Karpas-422 (cell line): ENCODE measurements around the gene CREB3L4. TPM values are rescaled to one million over a fixed set of nuclear protein-coding genes. Genes with fewer than 3 reads are reported as not detected.

ENCODE experiments used
- DNase-seq: peaks from one replicate; pipeline ENCODE4 v3.0.0-alpha.2; 2015
- H2AFZ ChIP-seq: fragments of 200-600 bp; sonication (generic); 2 replicates; pipeline ENCODE4 v1.6.1; 2014; ENCODE audit warnings: antibody characterized with exemption, low read length, mixed read lengths
- H3K27ac ChIP-seq: fragments of 200-600 bp; sonication (generic); 2 replicates; pipeline ENCODE4 v1.5.1; 2014; ENCODE audit warnings: mild to moderate bottlenecking, low read length, moderate library complexity
- H3K27me3 ChIP-seq: fragments of 200-600 bp; sonication (generic); 2 replicates; pipeline ENCODE4 v1.6.1; 2014; ENCODE audit warnings: low read length, mixed read lengths
- H3K36me3 ChIP-seq: fragments of 200-600 bp; sonication (generic); 2 replicates; pipeline ENCODE4 v1.6.1; 2014; ENCODE audit warnings: low read length, mixed read lengths; ENCODE audit not compliant: insufficient read depth
- H3K4me1 ChIP-seq: fragments of 200-600 bp; sonication (generic); 2 replicates; pipeline ENCODE4 v1.6.1; 2014; ENCODE audit warnings: mild to moderate bottlenecking, low read length, mixed read lengths
- H3K4me2 ChIP-seq: fragments of 200-600 bp; sonication (generic); 2 replicates; pipeline ENCODE4 v1.6.1; 2014; ENCODE audit warnings: low read length, low read depth, mild to moderate bottlenecking; ENCODE audit not compliant: poor library complexity, severe bottlenecking
- H3K4me3 ChIP-seq: fragments of 200-600 bp; sonication (generic); 2 replicates; pipeline ENCODE4 v1.5.1; 2014; ENCODE audit warnings: mild to moderate bottlenecking, antibody characterized with exemption, low read length, mixed read lengths
- H3K79me2 ChIP-seq: fragments of 200-600 bp; sonication (generic); 2 replicates; pipeline ENCODE4 v1.6.1; 2014; ENCODE audit warnings: mild to moderate bottlenecking, low read length, mixed read lengths
- H3K9ac ChIP-seq: fragments of 200-600 bp; sonication (generic); 2 replicates; pipeline ENCODE4 v1.6.0; 2014; ENCODE audit warnings: low read length
- H3K9me2 ChIP-seq: fragments of 200-600 bp; sonication (generic), shearing (Covaris generic); replicated peaks from 2 replicates; pipeline ENCODE4 v1.6.0; 2014; ENCODE audit warnings: mild to moderate bottlenecking, low read length, moderate library complexity; ENCODE audit not compliant: insufficient read depth
- H3K9me3 ChIP-seq: fragments of 300-700, 200-600 bp; sonication (generic); 2 replicates; pipeline ENCODE4 v1.6.1; 2014; ENCODE audit warnings: low read length, mixed read lengths
- H4K20me1 ChIP-seq: fragments of 200-600 bp; sonication (generic); 2 replicates; pipeline ENCODE4 v1.6.1; 2014; ENCODE audit warnings: mild to moderate bottlenecking, antibody characterized with exemption, low read length, low read depth; ENCODE audit not compliant: insufficient read depth
- total RNA-seq: library from RNA; depleted of rRNA; stranded (reverse); fragments of >200 nt; shearing (Covaris generic); gene quantifications from 2 replicates; pipeline ENCODE4 v1.2.3, GENCODE V29; 2014; ENCODE audit warnings: low replicate concordance; rRNA removed

The CREB3L4 gene, protein sequence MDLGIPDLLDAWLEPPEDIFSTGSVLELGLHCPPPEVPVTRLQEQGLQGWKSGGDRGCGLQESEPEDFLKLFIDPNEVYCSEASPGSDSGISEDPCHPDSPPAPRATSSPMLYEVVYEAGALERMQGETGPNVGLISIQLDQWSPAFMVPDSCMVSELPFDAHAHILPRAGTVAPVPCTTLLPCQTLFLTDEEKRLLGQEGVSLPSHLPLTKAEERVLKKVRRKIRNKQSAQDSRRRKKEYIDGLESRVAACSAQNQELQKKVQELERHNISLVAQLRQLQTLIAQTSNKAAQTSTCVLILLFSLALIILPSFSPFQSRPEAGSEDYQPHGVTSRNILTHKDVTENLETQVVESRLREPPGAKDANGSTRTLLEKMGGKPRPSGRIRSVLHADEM
- total RNA-seq: 22.2 and 44.0 TPM in 2 replicates

DNA sequence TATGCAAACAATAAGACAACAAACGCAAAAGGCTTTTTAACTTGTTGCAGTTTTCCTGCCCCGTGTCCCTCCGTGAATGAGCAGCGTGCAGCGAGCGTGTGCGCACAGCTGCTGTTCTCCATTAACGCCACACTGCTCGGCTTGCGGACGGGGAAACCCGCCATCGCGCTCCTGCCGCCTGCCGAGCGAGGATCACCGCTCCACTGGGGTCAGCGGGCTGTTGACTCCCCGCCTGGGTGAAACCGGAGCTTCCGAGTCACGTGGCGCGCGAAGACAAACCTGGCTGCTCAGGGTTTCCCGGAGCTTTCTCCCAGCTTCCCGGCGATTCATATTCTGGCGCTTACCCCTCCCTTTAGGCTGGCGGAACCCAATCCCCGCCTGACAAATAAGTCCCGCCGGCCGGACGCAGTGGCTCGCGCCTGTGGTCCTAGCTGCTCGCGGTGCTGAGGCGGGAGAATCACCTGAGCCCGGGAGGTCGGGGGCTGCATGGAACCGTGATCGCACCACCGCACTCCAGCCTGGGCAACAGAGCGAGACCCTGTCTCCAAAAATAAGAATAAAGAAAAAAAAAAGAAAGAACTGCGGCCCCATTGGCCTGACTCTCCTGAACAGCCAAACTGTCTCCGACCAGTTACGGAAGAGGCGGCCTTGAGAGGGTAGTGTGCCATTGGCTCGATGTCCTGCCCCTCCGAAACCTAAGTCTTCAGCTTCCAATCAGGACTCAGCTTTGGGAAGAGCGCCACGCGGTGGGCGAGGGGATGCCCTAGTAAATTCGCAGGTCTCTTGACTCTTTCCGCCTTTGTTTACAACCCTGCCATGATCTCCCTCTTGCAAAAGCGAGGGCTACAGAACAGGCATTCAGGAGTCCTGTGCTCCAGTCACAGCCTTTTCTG lies at the start of gene CREB3L4:
Gene CREB3L4, plus strand, starts transcription at position 796 of the 893 bp plus-strand sequence. CDS start 624 bp downstream, outside the sequence.
- H3K27ac ChIP-seq: peak within 1 kb of the TSS; percentile 87
- H3K4me2 ChIP-seq: peak within 1 kb of the TSS; percentile 99
- H4K20me1 ChIP-seq: no peaks in the 10 kb centered on the region
- peak; percentile 99 for DNase-seq
- H3K36me3 ChIP-seq: no peaks in the 10 kb centered on the region
- H3K9me2 ChIP-seq: no peaks in the 10 kb centered on the region
- peak within 1 kb of the TSS; percentile 92 for H3K9ac ChIP-seq
- H3K9me3 ChIP-seq: no peaks in the 10 kb centered on the region
- H3K4me1 ChIP-seq: peaks cover 43% of the 10 kb centered on the region
- no peaks in the 10 kb centered on the region for H3K27me3 ChIP-seq
- peak within 1 kb of the TSS; percentile 54; the same call in 1 of the 2 replicates for H2AFZ ChIP-seq
- H3K79me2 ChIP-seq: peaks cover 28% of the 10 kb centered on the region
- peak within 1 kb of the TSS; percentile 83 for H3K4me3 ChIP-seq

DNA sequence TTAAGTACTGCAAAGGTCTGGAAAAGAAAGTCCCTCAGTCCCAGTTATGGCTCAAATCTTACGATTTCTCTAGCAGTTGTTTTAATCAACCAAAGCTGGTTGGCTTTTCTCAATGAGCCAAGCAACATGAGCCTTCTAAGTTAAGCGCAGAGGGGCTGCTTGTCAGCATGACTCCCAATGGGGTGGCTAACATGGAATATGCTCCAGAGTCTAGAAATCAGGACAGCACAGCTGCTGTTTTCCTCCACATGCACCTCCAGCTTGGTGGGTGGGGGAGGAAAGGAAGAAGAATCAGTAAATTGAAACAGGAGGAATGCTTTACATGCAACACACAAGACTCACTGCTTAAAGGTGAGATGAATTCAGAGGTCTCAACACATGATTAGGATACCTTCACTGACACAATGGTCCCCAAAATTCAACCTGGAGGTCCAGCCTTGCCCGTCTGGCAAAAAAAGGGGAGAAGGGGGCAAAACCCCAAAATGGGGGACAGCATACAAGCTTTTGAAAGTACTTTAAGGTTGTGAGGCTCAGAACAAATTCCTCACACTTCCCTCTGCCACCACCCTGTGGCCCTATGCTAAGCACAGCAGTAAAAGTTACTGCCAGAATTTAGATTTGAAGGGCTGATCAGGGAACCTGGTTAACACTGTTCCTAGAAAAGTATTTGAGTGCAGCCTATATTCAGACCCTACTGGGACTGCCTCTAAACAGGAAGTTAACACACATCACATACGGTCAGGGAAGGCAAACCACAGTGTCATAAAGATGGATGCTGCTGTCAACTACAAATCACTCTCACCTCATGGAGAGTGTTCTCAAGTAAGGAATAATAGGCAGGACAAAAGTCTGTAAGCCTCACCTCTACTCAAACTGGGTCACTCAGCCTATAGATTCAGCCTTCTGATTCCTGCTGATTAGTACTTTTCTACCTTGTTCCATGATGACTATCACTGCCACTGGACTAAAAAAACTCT lies 47.5 kb upstream of the CREB3L4 start:
- Histone ChIP-seq H3K27me3 (no peaks in the 10 kb centered on the region), H3K36me3 (peaks cover 13% of the 10 kb centered on the region; the same call in 1 of the 2 replicates), H3K9ac (peak overlapping the region; percentile 97), H3K9me3 (no peaks in the 10 kb centered on the region), H3K27ac (peak overlapping the region; percentile 91), H3K4me2 (peak overlapping the region; percentile 94), H3K79me2 (peaks cover 72% of the 10 kb centered on the region), H2AFZ (no peak overlapping the region), H3K9me2 (no peaks in the 10 kb centered on the region), H3K4me3 (peak overlapping the region; percentile 75), H3K4me1 (peaks cover 39% of the 10 kb centered on the region), H4K20me1 (peaks cover 35% of the 10 kb centered on the region)
- DNase-seq: peak; percentile 70

DNA sequence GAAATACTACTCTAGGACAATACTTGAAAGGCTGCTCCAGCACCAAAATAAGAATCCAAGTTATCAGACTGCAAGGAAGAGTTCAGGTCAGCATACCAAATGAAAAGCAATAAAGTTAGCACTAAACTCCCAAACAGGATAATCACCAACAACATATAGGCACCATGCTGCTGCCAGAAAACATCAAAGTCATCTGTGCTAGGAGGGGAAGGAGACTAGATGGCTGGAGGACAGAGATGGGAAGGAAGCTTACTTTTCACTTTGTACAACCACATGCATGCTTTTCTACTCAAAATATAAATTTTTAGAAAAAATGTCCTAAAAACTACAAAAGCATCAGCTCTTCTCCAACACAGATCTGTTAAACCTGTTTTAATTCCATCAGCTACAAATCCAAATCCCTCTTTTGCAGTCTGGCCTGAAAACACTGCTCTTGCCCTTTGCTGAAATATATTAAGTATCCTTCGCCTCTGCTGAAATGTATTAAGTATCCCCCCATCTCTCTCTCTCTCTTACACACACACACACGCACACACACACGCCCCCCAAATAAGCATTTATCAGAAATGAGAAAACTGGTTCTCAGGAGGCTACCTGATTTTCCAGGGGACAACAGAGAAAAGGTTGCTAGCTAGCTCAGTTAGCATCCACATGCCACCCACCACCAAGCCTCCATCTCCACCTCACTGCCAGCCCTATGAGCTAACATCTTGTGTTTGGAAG lies 46.5 kb upstream of the CREB3L4 start:
- peaks cover 39% of the 10 kb centered on the region for H3K4me1 ChIP-seq
- peak overlapping the region; percentile 94 for H3K4me2 ChIP-seq
- no peaks in the 10 kb centered on the region for H3K27me3 ChIP-seq
- H3K9me2 ChIP-seq: no peaks in the 10 kb centered on the region
- H3K9me3 ChIP-seq: no peaks in the 10 kb centered on the region
- H4K20me1 ChIP-seq: peaks cover 35% of the 10 kb centered on the region
- DNase-seq: no peak
- peak overlapping the region; percentile 75 for H3K4me3 ChIP-seq
- peak overlapping the region; percentile 91 for H3K27ac ChIP-seq
- peaks cover 13% of the 10 kb centered on the region; the same call in 1 of the 2 replicates for H3K36me3 ChIP-seq
- no peak overlapping the region for H2AFZ ChIP-seq
- H3K9ac ChIP-seq: peak overlapping the region; percentile 97
- peaks cover 61% of the 10 kb centered on the region for H3K79me2 ChIP-seq

DNA sequence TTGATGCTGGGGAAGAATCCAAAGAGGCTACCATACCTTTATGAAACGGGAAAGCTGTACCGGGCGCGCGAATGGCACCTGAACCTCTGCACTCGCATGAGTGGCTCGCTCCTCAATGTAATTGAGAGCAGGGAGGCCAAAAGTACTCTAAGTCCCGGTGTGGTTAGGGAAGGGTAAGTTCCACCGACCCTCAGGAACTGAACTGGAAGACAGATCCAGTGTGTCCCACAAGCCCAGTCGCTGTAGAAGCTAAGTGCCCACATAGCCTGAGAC lies 46.0 kb upstream of the CREB3L4 start:
- H3K4me1 ChIP-seq: peaks cover 39% of the 10 kb centered on the region
- no peak overlapping the region for H2AFZ ChIP-seq
- no peaks in the 10 kb centered on the region for H3K9me2 ChIP-seq
- H3K4me2 ChIP-seq: peak overlapping the region; percentile 94
- H3K9ac ChIP-seq: peak overlapping the region; percentile 97
- H3K27ac ChIP-seq: peak overlapping the region; percentile 91
- peak; percentile 62 for DNase-seq
- peaks cover 35% of the 10 kb centered on the region for H4K20me1 ChIP-seq
- H3K79me2 ChIP-seq: peaks cover 56% of the 10 kb centered on the region
- no peaks in the 10 kb centered on the region for H3K27me3 ChIP-seq
- H3K4me3 ChIP-seq: peak overlapping the region; percentile 75
- peaks cover 13% of the 10 kb centered on the region; the same call in 1 of the 2 replicates for H3K36me3 ChIP-seq
- H3K9me3 ChIP-seq: no peaks in the 10 kb centered on the region

DNA sequence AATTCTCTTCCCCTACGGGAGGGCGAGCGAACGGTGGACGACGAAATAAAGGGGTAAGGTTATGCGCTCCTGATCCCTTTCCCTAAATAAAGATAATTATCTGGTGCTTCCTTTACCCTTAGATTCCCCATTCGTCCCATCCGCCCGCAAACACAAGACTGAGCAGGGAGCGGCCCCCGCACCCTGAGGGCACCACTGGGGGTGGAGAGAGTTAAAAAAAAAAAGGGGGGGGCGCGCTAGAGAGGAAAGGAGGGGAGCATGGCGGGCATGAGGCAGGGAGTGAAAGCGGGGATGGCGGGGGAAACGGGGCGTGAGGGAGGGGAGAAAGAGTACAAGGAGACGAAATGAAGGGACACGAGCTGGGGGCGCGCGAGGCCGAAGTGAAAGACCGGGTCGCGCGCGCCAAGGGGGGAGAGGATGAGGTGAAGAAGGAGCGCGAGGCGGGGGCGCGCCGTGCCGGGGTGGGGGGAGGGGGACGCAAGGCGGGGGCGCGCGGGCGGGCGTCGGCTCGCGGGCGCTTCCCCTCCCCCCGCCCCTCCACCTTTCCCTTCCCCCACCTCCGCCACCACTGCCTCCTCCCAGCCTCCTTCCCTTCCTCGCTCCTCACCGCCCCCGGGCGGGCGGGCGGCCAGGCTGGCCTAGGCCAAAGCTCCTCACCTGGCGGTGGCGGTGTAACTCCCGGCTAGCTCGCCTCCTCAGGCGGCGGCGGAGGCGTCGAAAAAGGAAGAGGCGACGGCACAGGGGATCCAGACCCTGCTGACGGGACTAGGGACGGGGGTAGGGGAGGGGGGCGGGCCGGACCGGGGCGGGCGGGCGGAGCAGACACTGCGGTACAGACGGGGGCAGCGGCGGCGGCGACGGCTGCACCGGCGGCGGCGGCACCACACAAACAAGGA lies 45.4 kb upstream of the CREB3L4 start:
- H3K9ac ChIP-seq: peak overlapping the region; percentile 97
- H3K4me3 ChIP-seq: peak overlapping the region; percentile 75
- H3K79me2 ChIP-seq: peaks cover 50% of the 10 kb centered on the region
- H3K4me1 ChIP-seq: peaks cover 39% of the 10 kb centered on the region
- H3K27ac ChIP-seq: peak overlapping the region; percentile 91
- H3K4me2 ChIP-seq: peak overlapping the region; percentile 94
- H3K27me3 ChIP-seq: no peaks in the 10 kb centered on the region
- H4K20me1 ChIP-seq: peaks cover 35% of the 10 kb centered on the region
- no peaks in the 10 kb centered on the region for H3K9me2 ChIP-seq
- peaks cover 13% of the 10 kb centered on the region; the same call in 1 of the 2 replicates for H3K36me3 ChIP-seq
- no peak overlapping the region for H2AFZ ChIP-seq
- peak; percentile 93 for DNase-seq
- no peaks in the 10 kb centered on the region for H3K9me3 ChIP-seq

DNA sequence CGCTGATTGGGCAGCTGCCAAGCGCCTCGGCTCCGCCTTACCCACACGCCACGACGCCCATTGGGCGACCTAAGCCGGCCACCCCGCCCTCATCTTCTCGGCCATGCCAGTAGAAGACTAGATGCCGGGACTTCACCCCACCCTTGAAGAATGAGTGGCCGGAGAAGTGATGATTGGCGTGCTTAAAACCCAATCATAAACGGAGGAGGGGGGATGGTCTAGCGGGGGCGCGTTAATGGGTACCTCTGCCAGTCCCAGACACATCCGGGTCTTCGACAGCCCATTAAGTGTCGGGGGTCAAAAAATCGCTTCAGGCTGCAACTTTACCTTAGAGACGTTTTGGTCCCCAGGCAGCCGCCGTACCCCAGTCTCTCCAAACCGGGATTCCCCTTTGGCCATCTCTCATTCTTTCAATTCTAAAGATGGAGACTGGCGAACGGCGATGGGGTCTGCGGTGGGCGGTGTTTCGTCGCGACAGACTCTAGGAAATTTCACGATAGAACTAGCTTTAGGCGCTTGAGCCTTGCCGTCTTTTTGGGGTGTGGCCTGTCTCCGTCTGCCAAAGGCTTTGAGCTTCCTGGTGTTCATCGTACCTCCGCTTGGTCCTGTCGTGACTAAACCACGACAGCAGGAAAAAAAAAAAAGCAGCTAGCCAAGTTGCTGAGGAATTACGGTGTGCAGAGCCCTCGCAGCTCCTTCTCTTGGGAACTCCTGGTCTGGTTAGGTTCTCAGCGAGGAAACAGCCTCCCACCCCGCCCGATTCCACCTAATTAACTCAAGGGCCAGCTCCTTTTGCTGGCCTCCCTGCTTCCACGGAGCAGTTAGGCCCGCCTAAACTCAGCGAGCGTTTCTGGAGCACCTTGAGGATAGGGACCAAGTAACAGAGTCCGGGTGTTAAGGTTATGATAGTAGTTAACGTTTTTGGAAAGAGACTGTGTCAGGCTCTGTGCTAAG lies 44.5 kb upstream of the CREB3L4 start, which contains the start of gene GATAD2B:
Gene GATAD2B, minus strand, starts transcription at position 1 of the 954 bp plus-strand sequence. CDS start 94,625 bp downstream, outside the sequence.
- Histone ChIP-seq H3K4me2 (peak within 1 kb of the TSS; percentile 94), H3K9ac (peak within 1 kb of the TSS; percentile 97), H3K27ac (peak within 1 kb of the TSS; percentile 91), H3K36me3 (peaks cover 8% of the 10 kb centered on the region; the same call in 1 of the 2 replicates), H3K4me3 (peak within 1 kb of the TSS; percentile 77), H3K27me3 (no peaks in the 10 kb centered on the region), H3K9me3 (no peaks in the 10 kb centered on the region), H4K20me1 (peaks cover 26% of the 10 kb centered on the region), H3K79me2 (peaks cover 41% of the 10 kb centered on the region), H3K4me1 (peaks cover 38% of the 10 kb centered on the region), H2AFZ (peak within 1 kb of the TSS; percentile 93), H3K9me2 (no peaks in the 10 kb centered on the region)
- DNase-seq: peak; percentile 100
